Measurements from ENCODE around the gene PNPLA2.

GRCh38 chr11:799641-800316 lies 18.9 kb upstream of the PNPLA2 start:
- TF ChIP-seq CTCF (conservative IDR thresholded peaks at IDR 0.05 in 1 of 2, IDR thresholded peaks at IDR 0.05 in 1 of 2; ENCODE audit: low read depth in 1 of 2, low read length in 2 of 2) (no peak), EZH2 (IDR thresholded peaks at IDR 0.05; ENCODE audit: low read length, missing control alignments) (no peak)
